ENCODE results near the gene SEMA6A. TPM values are rescaled to one million over a fixed set of nuclear protein-coding genes. Genes with fewer than 3 reads are reported as not detected.
"Not testable (repeated sequence)": the region's sequence is repeated elsewhere in the genome, so short reads cannot be mapped to it uniquely, and the experiment has no call there.

Gene SEMA6A
- total and polyA plus RNA-seq, 9 of the 15 experiments (the other 6 are each of a cell fraction or from before 2014, with no cell fraction given), result 0.04 to 0.42 (median 0.18) TPM; not detected in 5

GRCh38 chr5:116523182-116523581, 51.4 kb downstream of the SEMA6A start:
- in situ Hi-C loops (cut with MboI); H3K27me3 ChIP-seq (ENCODE audit: control insufficient read depth in 2 of 2, insufficient read depth in 2 of 2, low read length in 2 of 2); FAIRE-seq; intact Hi-C loops (cut with micrococcal nuclease); H3K9me1 ChIP-seq (ENCODE audit: control insufficient read depth, insufficient read depth, low read length); H3K4me3 ChIP-seq; H3K9ac ChIP-seq (ENCODE audit: insufficient read depth in 1 of 2, low read depth in 2 of 2, low read length in 2 of 2); BruUV-seq (replicated peaks); H3K79me2 ChIP-seq (ENCODE audit: control insufficient read depth, insufficient read depth, low read length); H3K4me2 ChIP-seq (ENCODE audit: insufficient read depth, low read length); CTCF ChIA-PET (ENCODE audit: low intra/inter-chr PET ratio); H3K36me3 ChIP-seq (ENCODE audit: control insufficient read depth, insufficient read depth, low read length); H3K4me1 ChIP-seq (replicated peaks in 1 of 2; ENCODE audit: control insufficient read depth in 2 of 2, insufficient read depth in 2 of 2, low read length in 2 of 2); H4K20me1 ChIP-seq (replicated peaks; ENCODE audit: control insufficient read depth, insufficient read depth, low read length); ATAC-seq; DNase-seq (ENCODE audit: extremely low read depth in 1 of 4, low spot score in 3 of 4); H3K27ac ChIP-seq (ENCODE audit: extremely low read depth, low read depth, low read length); H2AFZ ChIP-seq (ENCODE audit: low read depth, low read length); H3K9me3 ChIP-seq (replicated peaks; ENCODE audit: control insufficient read depth, insufficient read depth, low read depth, low read length); POLR2A ChIA-PET: not testable (repeated sequence)
- WGBS (ENCODE audit: insufficient coverage, low coverage, missing lambda C conversion rate), result 3% methylated on average over 11 of the region's 11 CpGs

GRCh38 chr5:116522356-116523136, 52.1 kb downstream of the SEMA6A start:
- no peaks in the 10 kb centered on the region for H3K9me3 ChIP-seq (replicated peaks; ENCODE audit: control insufficient read depth, insufficient read depth, low read depth, low read length)
- H4K20me1 ChIP-seq (replicated peaks; ENCODE audit: control insufficient read depth, insufficient read depth, low read length), result no peaks in the 10 kb centered on the region
- no peaks in the 10 kb centered on the region for H3K4me1 ChIP-seq (replicated peaks in 1 of 2; ENCODE audit: control insufficient read depth in 2 of 2, insufficient read depth in 2 of 2, low read length in 2 of 2)
- ATAC-seq (no peak), DNase-seq (ENCODE audit: extremely low read depth in 1 of 4, low spot score in 3 of 4) (no peak), FAIRE-seq (no peak)
- intact Hi-C loops (cut with micrococcal nuclease), result no loop called here
- no peaks in the 10 kb centered on the region for H3K79me2 ChIP-seq (ENCODE audit: control insufficient read depth, insufficient read depth, low read length)
- H3K4me2 ChIP-seq (ENCODE audit: insufficient read depth, low read length), result no peak overlapping the region
- no peaks in the 10 kb centered on the region for H3K9me1 ChIP-seq (ENCODE audit: control insufficient read depth, insufficient read depth, low read length)
- no peak overlapping the region for H3K27ac ChIP-seq (ENCODE audit: extremely low read depth, low read depth, low read length)
- no peaks in the 10 kb centered on the region for H3K27me3 ChIP-seq (ENCODE audit: control insufficient read depth in 2 of 2, insufficient read depth in 2 of 2, low read length in 2 of 2)
- POLR2A ChIA-PET, result no interaction called here
- BruUV-seq (replicated peaks), result no TSS peak
- WGBS (ENCODE audit: insufficient coverage, low coverage, missing lambda C conversion rate), result under 1% methylated on average over 9 of the region's 9 CpGs
- H2AFZ ChIP-seq (ENCODE audit: low read depth, low read length), result no peak overlapping the region
- no peak overlapping the region for H3K4me3 ChIP-seq
- H3K9ac ChIP-seq (ENCODE audit: insufficient read depth in 1 of 2, low read depth in 2 of 2, low read length in 2 of 2), result no peak overlapping the region
- in situ Hi-C loops (cut with MboI), result no loop called here
- H3K36me3 ChIP-seq (ENCODE audit: control insufficient read depth, insufficient read depth, low read length), result no peaks in the 10 kb centered on the region
- CTCF ChIA-PET (ENCODE audit: low intra/inter-chr PET ratio), result no interaction called here
- TF ChIP-seq ZNF398 (CRISPR knock-in tag; IDR thresholded peaks at IDR 0.05), result no peak
- TF ChIP-seq ZNF561 (CRISPR knock-in tag; conservative IDR thresholded peaks at IDR 0.05), result no peak
- TF ChIP-seq ZNF551 (CRISPR knock-in tag; IDR thresholded peaks at IDR 0.05), result no peak
- no peak for TF ChIP-seq DPF2 (IDR thresholded peaks at IDR 0.05)
- TF ChIP-seq ZNF584 (CRISPR knock-in tag; IDR thresholded peaks at IDR 0.05; ENCODE audit: low read depth), result no peak
- TF ChIP-seq TRIM25 (IDR thresholded peaks at IDR 0.05; ENCODE audit: borderline replicate concordance), result no peak
- no peak for TF ChIP-seq CCNT2 (IDR thresholded peaks at IDR 0.05; ENCODE audit: borderline replicate concordance, extremely low read depth, insufficient read length, low read depth, low read length)
- no peak for TF ChIP-seq ESRRA (IDR thresholded peaks at IDR 0.05; ENCODE audit: borderline replicate concordance, low read depth)

Measured in K562 (cell line).